ENCODE data around the gene ARRB1.
"Not testable (repeated sequence)": the region's sequence is repeated elsewhere in the genome, so short reads cannot be mapped to it uniquely, and the experiment has no call there.

The ARRB1 gene

DNA sequence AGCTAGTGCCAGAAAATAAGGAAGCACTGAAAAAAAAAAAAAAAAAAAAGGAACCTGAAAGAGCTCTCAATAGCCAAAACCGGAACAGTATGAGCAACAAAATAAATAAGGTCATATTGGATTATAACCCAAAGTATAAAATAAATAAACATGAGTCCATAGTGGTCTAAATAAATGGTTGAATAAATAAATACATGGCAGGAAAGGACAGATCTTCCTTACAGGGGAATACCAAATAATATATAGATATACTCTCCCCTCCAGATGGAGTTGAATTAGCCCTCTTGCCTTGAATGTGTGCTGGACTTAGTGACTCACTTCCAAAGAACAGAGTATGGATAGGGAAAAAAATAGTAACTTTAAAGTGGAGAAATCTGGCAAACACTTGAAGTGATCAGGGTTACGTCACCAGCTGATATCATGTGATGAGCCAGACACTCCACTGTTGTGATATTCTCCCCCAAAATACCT is 14.3 kb upstream of the ARRB1 start:
- no peak for FAIRE-seq
- no peak for DNase-seq (ENCODE audit: insufficient read length)
- TF ChIP-seq POLR2A (IDR thresholded peaks at IDR 0.05; ENCODE audit: low read depth, low read length), result no peak
- no peak for TF ChIP-seq TAF1 (IDR thresholded peaks at IDR 0.05; ENCODE audit: borderline replicate concordance, low read depth, low read length)
- TF ChIP-seq POLR2AphosphoS5 (IDR thresholded peaks at IDR 0.05; ENCODE audit: low read depth, low read length), result no peak

DNA sequence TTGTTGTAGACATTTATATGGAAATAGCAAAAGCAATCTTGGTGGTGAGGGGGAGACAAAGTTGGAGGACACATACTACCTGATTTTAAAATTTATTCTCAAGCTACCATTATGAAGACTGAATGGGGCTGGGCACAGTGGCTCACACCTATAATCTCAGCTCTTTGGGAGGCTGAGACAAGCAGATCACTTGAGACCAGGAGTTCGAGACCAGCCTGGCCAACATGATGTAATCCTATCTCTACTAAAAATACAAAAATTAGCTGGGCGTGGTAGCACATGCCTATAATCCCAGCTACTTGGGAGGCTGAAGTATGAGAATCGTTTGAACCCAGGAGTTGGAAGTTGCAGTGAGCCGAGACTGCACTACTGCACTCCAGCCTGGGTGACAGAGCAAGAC is 10.8 kb upstream of the ARRB1 start:
- DNase-seq (ENCODE audit: insufficient read length); FAIRE-seq: not testable (repeated sequence)

DNA sequence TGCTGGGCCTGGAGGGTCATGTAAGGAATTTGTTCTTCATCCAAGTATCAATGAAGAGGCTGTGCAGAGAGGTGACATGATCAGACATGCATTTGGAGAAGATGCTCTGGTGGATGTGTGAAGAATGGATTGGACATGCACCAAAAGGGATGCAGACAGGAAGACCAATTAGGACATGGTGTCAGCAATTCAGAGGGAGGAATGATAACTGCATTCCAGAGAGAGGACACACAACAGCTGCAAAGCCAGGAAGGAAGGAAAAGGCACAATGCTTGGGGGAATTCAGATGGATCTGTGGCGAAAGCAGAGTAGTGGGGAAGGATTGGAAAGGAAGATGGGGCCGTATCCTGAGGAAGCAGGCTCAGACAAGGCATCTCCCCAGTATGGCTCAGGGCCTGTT is 5.2 kb upstream of the ARRB1 start:
- FAIRE-seq, result no peak
- no peak for DNase-seq (ENCODE audit: insufficient read length)
- no peak for TF ChIP-seq TAF1 (IDR thresholded peaks at IDR 0.05; ENCODE audit: borderline replicate concordance, low read depth, low read length)
- TF ChIP-seq POLR2AphosphoS5 (IDR thresholded peaks at IDR 0.05; ENCODE audit: low read depth, low read length), result no peak
- no peak for TF ChIP-seq POLR2A (IDR thresholded peaks at IDR 0.05; ENCODE audit: low read depth, low read length)

DNA sequence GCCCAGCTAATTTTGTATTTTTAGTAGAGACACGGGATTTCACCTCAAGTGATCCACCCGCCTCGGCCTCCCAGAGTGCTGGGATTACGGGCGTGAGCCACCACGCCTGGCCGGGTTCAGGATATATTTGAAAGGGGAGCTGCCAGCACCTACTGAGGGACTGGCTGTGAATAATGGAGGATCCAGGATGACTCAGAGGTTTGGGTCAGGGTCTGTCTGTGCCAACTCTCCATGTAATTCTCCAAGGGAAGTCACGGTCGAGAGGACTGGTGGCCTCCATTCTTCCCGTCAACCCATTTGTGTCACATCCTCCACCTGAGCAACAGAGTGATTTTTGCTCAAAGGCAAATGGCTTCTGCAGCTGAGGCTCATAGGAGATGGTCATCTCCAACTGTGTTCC is 3.6 kb upstream of the ARRB1 start:
- TF ChIP-seq POLR2A (IDR thresholded peaks at IDR 0.05; ENCODE audit: low read depth, low read length) (no peak), TAF1 (IDR thresholded peaks at IDR 0.05; ENCODE audit: borderline replicate concordance, low read depth, low read length) (no peak), POLR2AphosphoS5 (IDR thresholded peaks at IDR 0.05; ENCODE audit: low read depth, low read length) (no peak)
- DNase-seq (ENCODE audit: insufficient read length) (no peak), FAIRE-seq (no peak)

DNA sequence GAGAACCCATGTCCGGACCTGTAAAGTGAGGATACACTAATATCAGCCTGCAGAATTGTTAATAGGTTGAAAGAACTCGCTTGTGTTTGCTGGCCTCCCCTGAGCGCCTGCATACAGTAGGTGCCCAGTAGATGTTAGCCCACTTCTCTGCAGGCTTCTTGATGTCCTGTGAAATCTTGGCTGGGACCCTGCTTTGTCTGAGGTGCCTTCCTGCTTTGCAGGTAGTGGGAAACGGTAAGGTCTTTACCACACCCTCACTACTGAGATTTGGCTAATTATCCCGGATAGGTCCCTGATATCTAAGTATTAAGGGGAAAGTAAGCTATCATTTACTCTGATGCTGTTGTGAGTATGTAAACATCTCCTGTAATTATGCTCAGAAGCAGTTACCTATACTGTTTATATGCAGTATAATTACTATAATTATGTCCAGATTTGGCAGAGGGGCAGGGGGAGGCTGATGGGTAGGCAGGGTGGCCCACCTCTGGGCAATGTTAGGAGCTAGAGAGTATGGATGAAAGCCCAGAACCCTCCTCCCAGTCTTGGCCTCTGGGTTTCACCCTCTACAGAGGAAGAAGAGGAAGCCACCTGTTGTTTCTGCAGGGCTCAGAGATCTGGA is 1.2 kb upstream of the ARRB1 start:
- DNase-seq (ENCODE audit: insufficient read length) (no peak), FAIRE-seq (no peak)
- TF ChIP-seq POLR2A (IDR thresholded peaks at IDR 0.05; ENCODE audit: low read depth, low read length), result no peak
- TF ChIP-seq POLR2AphosphoS5 (IDR thresholded peaks at IDR 0.05; ENCODE audit: low read depth, low read length), result no peak
- TF ChIP-seq TAF1 (IDR thresholded peaks at IDR 0.05; ENCODE audit: borderline replicate concordance, low read depth, low read length), result no peak

GRCh38 chr11:75351791-75352587 is 528 bp upstream of the ARRB1 start:
- DNase-seq (ENCODE audit: insufficient read length), result no peak
- no peak for TF ChIP-seq POLR2AphosphoS5 (IDR thresholded peaks at IDR 0.05; ENCODE audit: low read depth, low read length)
- TF ChIP-seq POLR2A (IDR thresholded peaks at IDR 0.05; ENCODE audit: low read depth, low read length), result no peak
- TF ChIP-seq TAF1 (IDR thresholded peaks at IDR 0.05; ENCODE audit: borderline replicate concordance, low read depth, low read length), result no peak
- FAIRE-seq, result no peak

DNA sequence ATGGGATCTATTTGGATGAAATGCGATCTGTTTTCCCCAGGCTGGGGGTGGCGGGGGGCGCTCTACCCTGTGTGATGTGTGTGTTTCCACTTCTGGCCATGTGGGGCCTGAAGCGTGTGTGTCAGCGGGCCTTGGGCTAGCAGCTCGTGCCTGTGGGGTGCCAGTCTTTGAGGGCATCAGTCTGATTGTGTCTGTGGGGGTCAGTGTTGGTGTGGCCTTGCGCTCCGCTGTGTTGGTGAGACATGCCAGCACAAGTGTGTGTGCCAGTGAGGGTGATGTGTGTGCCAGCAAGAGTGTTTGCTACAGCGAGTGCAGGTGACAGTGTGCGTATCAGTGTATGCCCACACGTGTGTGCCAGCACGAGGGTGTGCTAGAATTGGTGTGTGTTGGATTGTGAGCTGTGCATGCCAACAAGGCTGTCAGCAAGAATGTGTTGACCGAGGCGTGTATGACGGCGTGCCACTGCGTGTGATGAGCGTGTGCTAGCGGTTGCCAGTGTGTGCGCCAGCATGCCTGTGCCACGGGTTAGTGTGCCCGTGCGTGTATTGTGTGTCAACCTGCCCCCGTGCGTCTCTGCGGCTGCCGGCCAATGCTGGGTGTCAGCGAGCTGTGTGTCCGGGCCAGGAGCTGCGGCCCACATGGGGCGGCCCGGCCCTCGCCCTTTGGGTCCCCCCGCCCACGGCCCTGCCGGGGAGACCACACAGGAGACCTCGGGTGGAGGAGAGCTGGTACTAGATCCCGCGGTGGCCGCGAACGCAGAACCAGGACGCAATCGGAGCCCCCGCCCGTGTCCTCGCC is 519 bp downstream of the ARRB1 start:
- no peak for DNase-seq (ENCODE audit: insufficient read length)
- no peak for FAIRE-seq
- no peak for TF ChIP-seq POLR2A (IDR thresholded peaks at IDR 0.05; ENCODE audit: low read depth, low read length)
- TF ChIP-seq TAF1 (IDR thresholded peaks at IDR 0.05; ENCODE audit: borderline replicate concordance, low read depth, low read length), result no peak
- no peak for TF ChIP-seq POLR2AphosphoS5 (IDR thresholded peaks at IDR 0.05; ENCODE audit: low read depth, low read length)

GRCh38 chr11:75350122-75350742 is 1.2 kb downstream of the ARRB1 start:
- DNase-seq (ENCODE audit: insufficient read length) (no peak), FAIRE-seq (no peak)
- no peak for TF ChIP-seq TAF1 (IDR thresholded peaks at IDR 0.05; ENCODE audit: borderline replicate concordance, low read depth, low read length)
- no peak for TF ChIP-seq POLR2A (IDR thresholded peaks at IDR 0.05; ENCODE audit: low read depth, low read length)
- no peak for TF ChIP-seq POLR2AphosphoS5 (IDR thresholded peaks at IDR 0.05; ENCODE audit: low read depth, low read length)

DNA sequence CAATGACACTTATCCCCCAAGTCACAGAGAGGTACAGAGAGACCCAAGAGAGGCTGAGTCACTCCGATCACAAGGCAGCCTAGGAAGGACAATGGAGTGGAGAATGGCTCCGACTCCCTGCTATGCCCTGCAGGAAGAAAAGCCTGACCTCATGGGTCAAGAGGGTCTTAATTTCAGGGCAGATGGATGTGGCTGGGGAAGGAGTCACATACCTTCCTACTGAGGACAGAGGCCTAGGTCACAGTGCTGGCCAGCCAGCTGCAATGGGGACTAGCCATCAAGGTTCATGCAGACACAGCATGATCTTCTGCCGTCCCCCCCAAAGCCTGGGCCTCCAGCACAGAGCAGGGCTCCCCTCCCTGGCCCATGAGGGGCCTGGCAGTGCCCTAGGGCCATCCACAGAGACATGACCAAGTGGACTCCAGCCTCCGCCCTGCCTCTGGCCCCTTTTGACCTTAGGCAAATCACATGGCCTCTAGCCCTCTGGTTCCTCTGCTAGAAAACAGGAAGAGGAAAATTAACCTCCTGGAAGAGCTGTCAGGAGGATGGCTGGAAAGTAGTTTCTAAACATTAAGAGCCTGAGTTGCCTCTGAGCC is 1.8 kb downstream of the ARRB1 start:
- FAIRE-seq (no peak), DNase-seq (ENCODE audit: insufficient read length) (no peak)
- TF ChIP-seq TAF1 (IDR thresholded peaks at IDR 0.05; ENCODE audit: borderline replicate concordance, low read depth, low read length) (no peak), POLR2AphosphoS5 (IDR thresholded peaks at IDR 0.05; ENCODE audit: low read depth, low read length) (no peak), POLR2A (IDR thresholded peaks at IDR 0.05; ENCODE audit: low read depth, low read length) (no peak)

DNA sequence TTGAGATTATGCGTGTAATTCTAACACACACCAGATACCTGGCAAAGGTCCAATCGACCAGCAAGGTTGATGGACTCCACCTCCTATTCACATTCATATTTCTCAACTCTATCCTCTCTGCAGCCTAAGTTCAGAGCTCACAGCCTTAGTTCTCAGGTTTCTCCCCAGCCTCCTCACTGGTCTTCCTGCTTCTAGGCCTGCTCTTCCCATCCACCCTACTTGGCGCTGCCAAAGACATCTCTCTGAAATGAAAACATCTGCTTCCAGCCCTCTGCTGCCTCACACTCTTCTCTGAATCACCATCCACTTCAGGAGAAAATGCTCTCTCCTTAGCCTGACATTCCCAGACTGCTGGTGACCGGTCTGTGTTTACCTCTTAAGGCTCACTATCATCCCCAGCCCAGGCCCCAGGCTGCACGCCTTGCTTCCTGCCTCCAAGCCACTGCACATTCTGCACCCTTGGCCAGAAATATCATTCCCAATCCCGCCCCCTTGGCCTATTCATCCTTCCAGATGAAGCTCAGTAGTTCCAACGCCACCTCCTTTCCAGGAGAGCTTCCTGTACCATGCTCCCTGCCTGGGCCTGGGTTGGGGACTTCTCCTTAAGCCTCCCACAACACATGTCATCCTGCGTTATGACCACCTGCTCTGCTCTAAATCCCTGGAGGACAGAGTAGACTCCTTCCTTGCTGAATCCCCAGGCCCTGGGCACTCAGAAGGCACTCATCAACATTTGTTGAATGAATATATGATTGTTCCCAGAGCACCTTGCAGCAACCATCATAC is 3.5 kb downstream of the ARRB1 start:
- no peak for FAIRE-seq
- no peak for DNase-seq (ENCODE audit: insufficient read length)
- no peak for TF ChIP-seq POLR2A (IDR thresholded peaks at IDR 0.05; ENCODE audit: low read depth, low read length)
- TF ChIP-seq POLR2AphosphoS5 (IDR thresholded peaks at IDR 0.05; ENCODE audit: low read depth, low read length), result no peak
- no peak for TF ChIP-seq TAF1 (IDR thresholded peaks at IDR 0.05; ENCODE audit: borderline replicate concordance, low read depth, low read length)

Data from GM12892 (cell line).